HAP-1 (cell line): Measurements from ENCODE around the gene LAMC2.
"Not testable (repeated sequence)": the region's sequence is repeated elsewhere in the genome, so short reads cannot be mapped to it uniquely, and the experiment has no call there.

Experiments used
- DNase-seq, 2 experiments: peaks; one replicate each; pipeline ENCODE4 v3.0.0-alpha.2; 2016 to 2020; ENCODE audit warnings: low spot score in 2 of 2
- H3K27me3 ChIP-seq: fragments of 250-450 bp; sonication (Bioruptor Pico); 2 replicates; pipeline ENCODE4 v1.5.1; 2020; ENCODE audit warnings: low read depth, mild to moderate bottlenecking, moderate library complexity
- H3K36me3 ChIP-seq: fragments of 250-450 bp; sonication (Bioruptor Pico); replicated peaks from 2 replicates; pipeline ENCODE4 v1.5.1; 2020; ENCODE audit warnings: mild to moderate bottlenecking
- H3K4me1 ChIP-seq: fragments of 250-450 bp; sonication (Bioruptor Pico); 2 replicates; pipeline ENCODE4 v1.5.1; 2020; ENCODE audit warnings: mild to moderate bottlenecking
- H3K4me3 ChIP-seq: fragments of 250-450 bp; sonication (Bioruptor Pico); 2 replicates; pipeline ENCODE4 v1.5.1; 2020; ENCODE audit warnings: mild to moderate bottlenecking, moderate library complexity
- H3K9me3 ChIP-seq: fragments of 250-450 bp; sonication (Bioruptor Pico); 2 replicates; pipeline ENCODE4 v1.5.1; 2020; ENCODE audit warnings: mild to moderate bottlenecking, moderate library complexity
- in situ Hi-C: fragments of 300-500 bp; cut with MboI; formaldehyde crosslinking; loops from 3 replicates; pipeline ENCODE4 v1.14.3; 2020; ENCODE audit warnings: low sequenced_read_pairs, inconsistent platforms, mixed read lengths

The LAMC2 gene

DNA sequence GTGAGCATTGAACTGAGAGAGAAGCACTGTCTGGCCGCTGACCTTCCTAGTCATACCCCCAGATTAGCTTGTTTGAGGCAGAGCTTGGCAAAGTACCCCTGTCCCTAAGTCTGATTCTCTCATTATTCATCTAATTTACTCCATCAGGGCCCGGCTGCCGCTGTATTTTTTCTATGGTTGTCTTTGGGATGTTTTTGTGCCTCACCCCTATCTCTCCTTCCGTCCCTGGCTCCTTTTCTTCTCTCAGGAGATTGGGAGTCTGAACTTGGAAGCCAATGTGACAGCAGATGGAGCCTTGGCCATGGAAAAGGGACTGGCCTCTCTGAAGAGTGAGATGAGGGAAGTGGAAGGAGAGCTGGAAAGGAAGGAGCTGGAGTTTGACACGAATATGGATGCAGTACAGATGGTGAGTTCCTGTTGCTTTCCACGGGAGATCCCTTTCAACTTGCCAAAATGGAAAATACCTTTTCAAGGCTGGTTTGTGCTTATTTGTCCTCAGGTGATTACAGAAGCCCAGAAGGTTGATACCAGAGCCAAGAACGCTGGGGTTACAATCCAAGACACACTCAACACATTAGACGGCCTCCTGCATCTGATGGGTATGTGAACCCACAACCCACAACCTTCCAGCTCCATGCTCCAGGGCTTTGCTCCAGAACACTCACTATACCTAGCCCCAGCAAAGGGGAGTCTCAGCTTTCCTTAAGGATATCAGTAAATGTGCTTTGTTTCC lies 53.9 kb downstream of the LAMC2 start:
- in situ Hi-C loops = loop anchor here (25.0 kb wide), 1 partner anchor 278 kb away; the partner anchor contains the start of gene SHCBP1L
- Histone ChIP-seq H3K4me1 (peaks cover 4% of the 10 kb centered on the region), H3K27me3 (no peaks in the 10 kb centered on the region), H3K36me3 (no peaks in the 10 kb centered on the region), H3K4me3 (no peak overlapping the region), H3K9me3 (no peaks in the 10 kb centered on the region)
- DNase-seq = no peak

DNA sequence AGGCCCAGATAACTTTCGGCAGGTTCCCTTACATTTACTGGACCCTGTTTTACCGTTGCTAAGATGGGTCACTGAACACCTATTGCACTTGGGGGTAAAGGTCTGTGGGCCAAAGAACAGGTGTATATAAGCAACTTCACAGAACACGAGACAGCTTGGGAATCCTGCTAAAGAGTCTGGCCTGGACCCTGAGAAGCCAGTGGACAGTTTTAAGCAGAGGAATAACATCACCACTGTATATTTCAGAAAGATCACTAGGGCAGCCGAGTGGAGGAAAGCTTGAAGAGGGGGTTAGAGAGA lies 54.4 kb downstream of the LAMC2 start:
- in situ Hi-C loops = loop anchor here (25.0 kb wide), 1 partner anchor 278 kb away; the partner anchor contains the start of gene SHCBP1L

GRCh38 chr1:183240853-183241252 lies 54.8 kb downstream of the LAMC2 start:
- in situ Hi-C loops = loop anchor here (25.0 kb wide), 1 partner anchor 279 kb away; the partner anchor contains the start of gene SHCBP1L
- DNase-seq, H3K27me3 ChIP-seq, H3K9me3 ChIP-seq, H3K4me3 ChIP-seq, H3K4me1 ChIP-seq, H3K36me3 ChIP-seq: not testable (repeated sequence)

More for the DNA sequence above, 54.4 kb downstream of the LAMC2 start:
- H3K4me1 ChIP-seq = no peaks in the 10 kb centered on the region
- H3K9me3 ChIP-seq = no peaks in the 10 kb centered on the region
- H3K36me3 ChIP-seq = no peaks in the 10 kb centered on the region
- no peaks in the 10 kb centered on the region for H3K27me3 ChIP-seq
- DNase-seq = no peak
- no peak overlapping the region for H3K4me3 ChIP-seq

- DNase-seq = no peak
- H3K4me1 ChIP-seq = no peaks in the 10 kb centered on the region
Observed at GRCh38 chr1:183241471-183241870, 55.4 kb downstream of the LAMC2 start.

GRCh38 chr1:183242556-183242955 lies 56.5 kb downstream of the LAMC2 start:
- Histone ChIP-seq H3K4me3 (no peak overlapping the region), H3K4me1 (no peaks in the 10 kb centered on the region), H3K9me3 (no peaks in the 10 kb centered on the region), H3K27me3 (no peaks in the 10 kb centered on the region), H3K36me3 (no peaks in the 10 kb centered on the region)
- in situ Hi-C loops = loop anchor here (25.0 kb wide), 1 partner anchor 280 kb away; the partner anchor contains the start of gene SHCBP1L
- no peak for DNase-seq

More at GRCh38 chr1:183241471-183241870, 55.4 kb downstream of the LAMC2 start:
- no peaks in the 10 kb centered on the region for H3K27me3 ChIP-seq
- in situ Hi-C loops = loop anchor here (25.0 kb wide), 1 partner anchor 279 kb away; the partner anchor contains the start of gene SHCBP1L
- H3K36me3 ChIP-seq = no peaks in the 10 kb centered on the region
- no peaks in the 10 kb centered on the region for H3K9me3 ChIP-seq
- H3K4me3 ChIP-seq = no peak overlapping the region

DNA sequence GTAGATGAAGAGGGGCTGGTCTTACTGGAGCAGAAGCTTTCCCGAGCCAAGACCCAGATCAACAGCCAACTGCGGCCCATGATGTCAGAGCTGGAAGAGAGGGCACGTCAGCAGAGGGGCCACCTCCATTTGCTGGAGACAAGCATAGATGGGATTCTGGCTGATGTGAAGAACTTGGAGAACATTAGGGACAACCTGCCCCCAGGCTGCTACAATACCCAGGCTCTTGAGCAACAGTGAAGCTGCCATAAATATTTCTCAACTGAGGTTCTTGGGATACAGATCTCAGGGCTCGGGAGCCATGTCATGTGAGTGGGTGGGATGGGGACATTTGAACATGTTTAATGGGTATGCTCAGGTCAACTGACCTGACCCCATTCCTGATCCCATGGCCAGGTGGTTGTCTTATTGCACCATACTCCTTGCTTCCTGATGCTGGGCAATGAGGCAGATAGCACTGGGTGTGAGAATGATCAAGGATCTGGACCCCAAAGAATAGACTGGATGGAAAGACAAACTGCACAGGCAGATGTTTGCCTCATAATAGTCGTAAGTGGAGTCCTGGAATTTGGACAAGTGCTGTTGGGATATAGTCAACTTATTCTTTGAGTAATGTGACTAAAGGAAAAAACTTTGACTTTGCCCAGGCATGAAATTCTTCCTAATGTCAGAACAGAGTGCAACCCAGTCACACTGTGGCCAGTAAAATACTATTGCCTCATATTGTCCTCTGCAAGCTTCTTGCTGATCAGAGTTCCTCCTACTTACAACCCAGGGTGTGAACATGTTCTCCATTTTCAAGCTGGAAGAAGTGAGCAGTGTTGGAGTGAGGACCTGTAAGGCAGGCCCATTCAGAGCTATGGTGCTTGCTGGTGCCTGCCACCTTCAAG lies 57.3 kb downstream of the LAMC2 start:
- no peaks in the 10 kb centered on the region for H3K4me1 ChIP-seq
- no peaks in the 10 kb centered on the region for H3K36me3 ChIP-seq
- no peak overlapping the region for H3K4me3 ChIP-seq
- DNase-seq = no peak
- no peaks in the 10 kb centered on the region for H3K9me3 ChIP-seq
- in situ Hi-C loops = loop anchor here (25.0 kb wide), 1 partner anchor 281 kb away; the partner anchor contains the start of gene SHCBP1L
- no peaks in the 10 kb centered on the region; the same call in 1 of the 2 replicates for H3K27me3 ChIP-seq

GRCh38 chr1:183244466-183244865 lies 58.4 kb downstream of the LAMC2 start:
- Histone ChIP-seq H3K9me3 (no peaks in the 10 kb centered on the region), H3K4me3 (no peak overlapping the region), H3K4me1 (no peaks in the 10 kb centered on the region), H3K27me3 (peaks cover 3% of the 10 kb centered on the region; the same call in 1 of the 2 replicates), H3K36me3 (no peaks in the 10 kb centered on the region)
- DNase-seq = no peak
- in situ Hi-C loops = loop anchor here (25.0 kb wide), 1 partner anchor 282 kb away; the partner anchor contains the start of gene SHCBP1L

- H3K9me3 ChIP-seq = peaks cover 4% of the 10 kb centered on the region; the same call in 1 of the 2 replicates
- no peaks in the 10 kb centered on the region for H3K4me1 ChIP-seq
- peaks cover 3% of the 10 kb centered on the region; the same call in 1 of the 2 replicates for H3K27me3 ChIP-seq
- in situ Hi-C loops = loop anchor here (25.0 kb wide), 1 partner anchor 283 kb away; the partner anchor contains the start of gene SHCBP1L
- no peak overlapping the region for H3K4me3 ChIP-seq
- no peaks in the 10 kb centered on the region for H3K36me3 ChIP-seq
- no peak for DNase-seq
Observed at GRCh38 chr1:183245357-183245756, 59.3 kb downstream of the LAMC2 start.

DNA sequence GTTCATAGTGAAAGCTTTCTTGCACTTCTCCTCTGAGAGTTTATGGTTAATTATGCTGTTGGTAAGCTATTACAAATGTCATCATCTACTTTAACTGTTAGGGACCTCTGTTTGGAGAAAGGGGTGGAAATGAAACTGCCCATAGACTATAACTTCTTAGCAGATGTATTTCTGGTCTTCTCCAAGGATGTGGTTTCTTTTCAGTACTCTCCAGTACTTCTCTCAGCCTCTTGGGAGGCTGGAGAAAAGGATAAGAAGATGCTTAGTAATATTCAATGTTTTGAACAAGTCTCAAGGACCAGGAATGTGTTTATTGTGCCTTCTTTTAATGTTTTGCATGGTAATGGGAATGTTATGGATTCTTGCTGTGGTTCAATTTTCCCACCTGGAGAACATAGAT lies 60.4 kb downstream of the LAMC2 start:
- H3K36me3 ChIP-seq = no peaks in the 10 kb centered on the region
- peaks cover 4% of the 10 kb centered on the region; the same call in 1 of the 2 replicates for H3K9me3 ChIP-seq
- no peak overlapping the region for H3K4me3 ChIP-seq
- in situ Hi-C loops = loop anchor here (25.0 kb wide), 1 partner anchor 284 kb away; the partner anchor contains the start of gene SHCBP1L
- DNase-seq = no peak
- H3K27me3 ChIP-seq = peaks cover 3% of the 10 kb centered on the region; the same call in 1 of the 2 replicates
- H3K4me1 ChIP-seq = no peaks in the 10 kb centered on the region

GRCh38 chr1:183247066-183247465 lies 61.0 kb downstream of the LAMC2 start:
- H3K36me3 ChIP-seq = no peaks in the 10 kb centered on the region
- no peaks in the 10 kb centered on the region for H3K4me1 ChIP-seq
- H3K4me3 ChIP-seq = no peak overlapping the region
- DNase-seq = no peak
- peaks cover 4% of the 10 kb centered on the region; the same call in 1 of the 2 replicates for H3K9me3 ChIP-seq
- in situ Hi-C loops = loop anchor here (25.0 kb wide), 1 partner anchor 285 kb away; the partner anchor contains the start of gene SHCBP1L
- H3K27me3 ChIP-seq = peaks cover 3% of the 10 kb centered on the region; the same call in 1 of the 2 replicates

GRCh38 chr1:183247484-183247883 lies 61.4 kb downstream of the LAMC2 start:
- no peak for DNase-seq
- Histone ChIP-seq H3K27me3 (peaks cover 3% of the 10 kb centered on the region; the same call in 1 of the 2 replicates), H3K4me3 (no peak overlapping the region), H3K9me3 (peaks cover 4% of the 10 kb centered on the region; the same call in 1 of the 2 replicates), H3K36me3 (no peaks in the 10 kb centered on the region), H3K4me1 (no peaks in the 10 kb centered on the region)
- in situ Hi-C loops = loop anchor here (25.0 kb wide), 1 partner anchor 285 kb away; the partner anchor contains the start of gene SHCBP1L

GRCh38 chr1:183247931-183248330 lies 61.9 kb downstream of the LAMC2 start:
- H3K36me3 ChIP-seq = no peaks in the 10 kb centered on the region
- H3K4me1 ChIP-seq = no peaks in the 10 kb centered on the region
- peaks cover 4% of the 10 kb centered on the region; the same call in 1 of the 2 replicates for H3K9me3 ChIP-seq
- no peak for DNase-seq
- H3K27me3 ChIP-seq = peaks cover 3% of the 10 kb centered on the region; the same call in 1 of the 2 replicates
- no peak overlapping the region for H3K4me3 ChIP-seq
- in situ Hi-C loops = loop anchor here (25.0 kb wide), 1 partner anchor 286 kb away; the partner anchor contains the start of gene SHCBP1L
